Glutamatergic neuron (in vitro differentiated cells): ENCODE results near the gene TGIF1. TPM values are rescaled to one million over a fixed set of nuclear protein-coding genes. Genes with fewer than 3 reads are reported as not detected.
"Not testable (repeated sequence)": the region's sequence is repeated elsewhere in the genome, so short reads cannot be mapped to it uniquely, and the experiment has no call there.

Source experiments
- DNase-seq: peaks from one replicate; pipeline ENCODE4 v3.0.0; 2022
- H3K27ac Mint-ChIP-seq: one replicate; pipeline ENCODE4 v1.8.0; 2020; ENCODE audit warnings: mild to moderate bottlenecking, mixed read lengths, inconsistent platforms; ENCODE audit not compliant: unreplicated experiment
- H3K27me3 Mint-ChIP-seq: one replicate; pipeline ENCODE4 v1.8.0; 2020; ENCODE audit warnings: mild to moderate bottlenecking, moderate library complexity, mixed read lengths, inconsistent platforms; ENCODE audit not compliant: unreplicated experiment
- H3K36me3 Mint-ChIP-seq: one replicate; pipeline ENCODE4 v1.8.0; 2020; ENCODE audit warnings: mild to moderate bottlenecking, mixed read lengths, inconsistent platforms; ENCODE audit not compliant: unreplicated experiment
- H3K4me1 Mint-ChIP-seq: one replicate; pipeline ENCODE4 v1.8.0; 2020; ENCODE audit warnings: mild to moderate bottlenecking, low read depth, mixed read lengths, inconsistent platforms; ENCODE audit not compliant: unreplicated experiment
- H3K4me3 Mint-ChIP-seq: one replicate; pipeline ENCODE4 v1.8.0; 2020; ENCODE audit warnings: mild to moderate bottlenecking, mixed read lengths, inconsistent platforms; ENCODE audit not compliant: unreplicated experiment
- H3K9me3 Mint-ChIP-seq: one replicate; pipeline ENCODE4 v1.8.0; 2020; ENCODE audit warnings: mild to moderate bottlenecking, moderate library complexity, mixed read lengths, inconsistent platforms; ENCODE audit not compliant: unreplicated experiment
- CTCF ChIP-seq: fragments of 200-600 bp; sonication (generic); IDR thresholded peaks from one replicate; pipeline ENCODE4 v1.5.0; 2021; ENCODE audit not compliant: partially characterized antibody, unreplicated experiment
- total RNA-seq: library from RNA; stranded (reverse); fragmentation: NEBNext Ultra II Directional; extraction: Animal tissue kit (Norgen Biotek cat#: 25700); gene quantifications from one replicate; pipeline ENCODE4 v1.2.1, GENCODE V29; 2021; ENCODE audit not compliant: unreplicated experiment

The TGIF1 gene
- total RNA-seq, 1 donor from 2014 or later, result 17.1 TPM

- no peaks in the 10 kb centered on the region for H3K36me3 Mint-ChIP-seq
- TF ChIP-seq CTCF, result no peak
- no peaks in the 10 kb centered on the region for H3K27me3 Mint-ChIP-seq
- no peak for DNase-seq
- no peak overlapping the region for H3K27ac Mint-ChIP-seq
- no peaks in the 10 kb centered on the region for H3K4me1 Mint-ChIP-seq
- no peaks in the 10 kb centered on the region for H3K9me3 Mint-ChIP-seq
- no peak overlapping the region for H3K4me3 Mint-ChIP-seq
These were observed 16.9 kb downstream of the TGIF1 start for GRCh38 chr18:3466872-3467271.

GRCh38 chr18:3468066-3468705, 18.2 kb downstream of the TGIF1 start:
- Mint-ChIP-seq H3K27ac (no peak overlapping the region), H3K4me3 (no peak overlapping the region), H3K27me3 (no peaks in the 10 kb centered on the region), H3K4me1 (no peaks in the 10 kb centered on the region), H3K36me3 (no peaks in the 10 kb centered on the region), H3K9me3 (no peaks in the 10 kb centered on the region)
- DNase-seq, result no peak
- TF ChIP-seq CTCF, result no peak

- Mint-ChIP-seq H3K4me3 (no peak overlapping the region), H3K9me3 (no peaks in the 10 kb centered on the region), H3K36me3 (peaks cover 3% of the 10 kb centered on the region), H3K27ac (no peak overlapping the region), H3K4me1 (no peaks in the 10 kb centered on the region), H3K27me3 (no peaks in the 10 kb centered on the region)
- TF ChIP-seq CTCF, result no peak
- no peak for DNase-seq
These were observed 18.9 kb downstream of the TGIF1 start for GRCh38 chr18:3468833-3469232.

GRCh38 chr18:3471141-3471648, 21.2 kb downstream of the TGIF1 start:
- no peak for TF ChIP-seq CTCF
- H3K4me1 Mint-ChIP-seq, result no peaks in the 10 kb centered on the region
- H3K4me3 Mint-ChIP-seq, result no peak overlapping the region
- DNase-seq, result no peak
- peaks cover 16% of the 10 kb centered on the region for H3K36me3 Mint-ChIP-seq
- H3K9me3 Mint-ChIP-seq, result no peaks in the 10 kb centered on the region
- no peak overlapping the region for H3K27ac Mint-ChIP-seq
- H3K27me3 Mint-ChIP-seq, result no peaks in the 10 kb centered on the region

- H3K27me3 Mint-ChIP-seq, H3K9me3 Mint-ChIP-seq, H3K27ac Mint-ChIP-seq, DNase-seq, H3K4me1 Mint-ChIP-seq, H3K4me3 Mint-ChIP-seq: not testable (repeated sequence)
- H3K36me3 Mint-ChIP-seq, result peaks cover 16% of the 10 kb centered on the region
These were observed 22.1 kb downstream of the TGIF1 start for GRCh38 chr18:3472121-3472520.
